Measurements from ENCODE around the gene TCOF1.

TCOF1 gene

DNA sequence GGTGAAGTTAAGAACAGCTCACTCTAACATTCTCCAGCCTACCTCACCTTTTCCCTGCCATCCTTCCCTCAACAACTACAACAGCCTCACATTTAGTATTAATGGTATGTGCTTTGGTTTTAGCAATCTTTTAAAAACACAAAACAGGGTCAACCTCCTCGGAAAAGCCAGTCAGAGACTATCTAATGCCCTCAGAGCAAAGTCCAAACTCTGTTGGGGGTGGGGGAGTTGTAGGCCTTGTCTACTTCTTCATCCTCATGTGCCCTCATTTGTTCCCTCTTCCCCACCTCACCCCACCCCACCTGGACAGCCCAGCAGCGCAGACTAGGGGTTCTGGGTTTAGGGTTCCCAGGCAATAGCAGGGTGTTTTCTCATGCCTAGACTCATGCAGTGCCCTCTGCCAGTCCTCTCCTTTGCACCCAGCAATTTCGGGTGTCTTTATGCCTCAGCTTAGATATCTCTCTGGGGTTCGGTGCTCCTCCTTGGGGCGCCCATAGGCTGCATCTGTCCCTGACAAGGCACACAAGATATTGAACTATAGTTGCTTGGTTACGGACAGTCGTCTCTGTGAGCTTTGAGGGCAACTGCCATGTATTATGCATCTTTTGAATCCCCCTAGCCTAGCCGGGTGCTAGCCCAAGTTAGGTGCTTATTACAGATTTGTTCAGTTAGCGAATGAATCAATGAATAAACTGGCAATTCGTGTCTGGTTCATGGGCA, 762 bp upstream of the TCOF1 start:
- DNase-seq (ENCODE audit: low read depth) = no peak
- TF ChIP-seq, protein P1, sequence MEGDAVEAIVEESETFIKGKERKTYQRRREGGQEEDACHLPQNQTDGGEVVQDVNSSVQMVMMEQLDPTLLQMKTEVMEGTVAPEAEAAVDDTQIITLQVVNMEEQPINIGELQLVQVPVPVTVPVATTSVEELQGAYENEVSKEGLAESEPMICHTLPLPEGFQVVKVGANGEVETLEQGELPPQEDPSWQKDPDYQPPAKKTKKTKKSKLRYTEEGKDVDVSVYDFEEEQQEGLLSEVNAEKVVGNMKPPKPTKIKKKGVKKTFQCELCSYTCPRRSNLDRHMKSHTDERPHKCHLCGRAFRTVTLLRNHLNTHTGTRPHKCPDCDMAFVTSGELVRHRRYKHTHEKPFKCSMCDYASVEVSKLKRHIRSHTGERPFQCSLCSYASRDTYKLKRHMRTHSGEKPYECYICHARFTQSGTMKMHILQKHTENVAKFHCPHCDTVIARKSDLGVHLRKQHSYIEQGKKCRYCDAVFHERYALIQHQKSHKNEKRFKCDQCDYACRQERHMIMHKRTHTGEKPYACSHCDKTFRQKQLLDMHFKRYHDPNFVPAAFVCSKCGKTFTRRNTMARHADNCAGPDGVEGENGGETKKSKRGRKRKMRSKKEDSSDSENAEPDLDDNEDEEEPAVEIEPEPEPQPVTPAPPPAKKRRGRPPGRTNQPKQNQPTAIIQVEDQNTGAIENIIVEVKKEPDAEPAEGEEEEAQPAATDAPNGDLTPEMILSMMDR (IDR thresholded peaks at IDR 0.05; ENCODE audit: control insufficient read depth, extremely low read depth, insufficient read depth) = no peak
- peak overlapping the region; percentile 91 for H3K4me3 ChIP-seq (ENCODE audit: low read depth, low read length)

DNA sequence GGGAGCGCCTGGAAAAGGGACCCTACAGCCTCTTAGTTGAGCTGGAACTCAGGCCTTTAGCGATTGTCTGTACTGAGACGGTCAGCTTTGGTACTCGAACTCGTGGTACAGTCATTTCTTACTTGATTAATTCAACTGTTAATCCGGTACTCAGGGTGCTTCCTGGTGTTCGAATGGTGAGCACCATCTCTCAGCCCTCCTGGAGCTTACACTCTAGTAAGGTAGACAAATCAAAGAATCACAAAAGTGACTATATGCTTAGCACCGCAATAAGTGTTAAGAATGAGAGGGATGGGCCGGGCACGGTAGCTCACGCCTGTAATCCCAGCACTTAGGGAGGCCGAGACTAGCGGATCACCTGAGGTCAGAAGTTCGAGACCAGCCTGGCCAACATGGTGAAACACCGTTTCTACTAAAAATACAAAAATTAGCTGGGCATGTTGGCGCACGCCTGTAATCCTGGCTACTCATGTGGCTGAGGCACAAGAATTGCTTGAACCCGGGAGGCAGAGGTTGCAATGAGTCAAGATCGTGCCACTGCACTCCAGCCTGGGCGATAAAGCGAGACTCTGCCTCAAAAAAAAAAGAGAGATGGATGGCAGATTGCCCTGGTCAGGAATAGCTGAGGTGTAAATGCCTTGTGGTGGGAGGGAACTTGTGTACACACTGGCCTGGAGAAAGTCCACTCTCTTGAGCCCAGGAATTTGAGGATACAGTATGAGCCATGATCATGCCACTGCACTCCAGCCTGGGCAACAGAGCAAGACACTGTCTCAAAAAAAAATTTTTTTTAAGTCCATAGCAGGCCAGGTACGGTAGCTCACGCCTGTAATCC, 981 bp downstream of the TCOF1 start:
- TF ChIP-seq, protein P1 (IDR thresholded peaks at IDR 0.05; ENCODE audit: control insufficient read depth, extremely low read depth, insufficient read depth) = no peak
- no peak for DNase-seq (ENCODE audit: low read depth)
- peak overlapping the region; percentile 91 for H3K4me3 ChIP-seq (ENCODE audit: low read depth, low read length)

DNA sequence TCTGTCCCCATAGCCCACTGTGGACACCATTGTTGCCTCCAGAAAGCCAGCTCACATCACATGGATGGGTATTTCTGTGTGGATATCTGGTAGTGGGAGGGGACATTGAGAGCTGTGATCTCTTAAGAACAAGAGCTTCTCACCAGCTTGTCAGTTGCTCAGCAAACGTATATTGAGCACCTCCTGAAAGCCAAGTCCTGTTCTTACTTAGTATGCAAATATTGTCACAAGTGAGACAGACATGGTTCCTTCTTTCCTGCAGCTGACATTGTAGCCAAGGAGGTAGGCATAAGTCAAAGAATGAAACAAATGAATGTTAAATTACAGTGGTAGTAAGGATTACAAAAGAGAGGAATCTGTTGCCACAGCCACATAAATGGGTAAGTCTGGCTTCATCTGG, 3.8 kb downstream of the TCOF1 start:
- no peak overlapping the region for H3K4me3 ChIP-seq (ENCODE audit: low read depth, low read length)
- TF ChIP-seq, protein P1 (IDR thresholded peaks at IDR 0.05; ENCODE audit: control insufficient read depth, extremely low read depth, insufficient read depth) = no peak
- no peak for DNase-seq (ENCODE audit: low read depth)

DNA sequence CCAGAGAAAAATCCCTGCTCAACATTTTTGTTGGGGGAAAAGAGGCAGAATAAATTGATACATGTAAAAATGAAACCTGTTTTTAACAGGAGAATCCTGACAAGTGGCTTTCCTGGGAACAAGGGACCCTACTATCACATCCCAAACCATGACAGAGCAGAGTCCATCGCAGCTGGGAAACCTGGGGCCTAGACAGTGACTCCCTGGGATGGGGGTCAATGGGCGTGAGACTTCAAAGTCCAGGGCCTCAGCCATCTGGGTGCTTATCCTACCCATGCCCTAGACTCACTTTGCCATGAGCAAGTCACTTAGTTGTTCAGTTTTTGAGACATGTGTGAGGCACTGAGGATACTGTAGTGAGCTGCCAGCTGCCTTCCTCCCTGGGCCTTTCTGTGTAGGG, 5.7 kb downstream of the TCOF1 start:
- no peak overlapping the region for H3K4me3 ChIP-seq (ENCODE audit: low read depth, low read length)
- TF ChIP-seq, protein P1 (IDR thresholded peaks at IDR 0.05; ENCODE audit: control insufficient read depth, extremely low read depth, insufficient read depth) = no peak
- DNase-seq (ENCODE audit: low read depth) = no peak

DNA sequence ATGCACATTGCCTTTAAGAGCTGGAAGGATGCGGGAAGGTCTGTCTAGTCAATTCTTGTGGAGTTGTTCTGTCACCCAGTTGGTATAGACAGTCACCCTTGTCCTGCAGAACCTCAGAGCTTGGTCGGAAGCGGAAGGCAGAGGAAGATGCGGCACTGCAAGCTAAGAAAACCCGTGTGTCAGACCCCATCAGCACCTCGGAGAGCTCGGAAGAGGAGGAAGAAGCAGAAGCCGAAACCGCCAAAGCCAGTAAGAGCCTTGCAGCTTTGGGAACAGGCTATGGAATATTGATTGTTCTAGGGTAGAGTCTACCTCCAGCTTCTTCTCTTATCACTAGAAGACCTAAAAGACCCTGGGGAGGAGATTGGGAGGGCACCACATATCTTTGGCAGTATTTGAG, 6.5 kb downstream of the TCOF1 start:
- TF ChIP-seq, protein P1 (IDR thresholded peaks at IDR 0.05; ENCODE audit: control insufficient read depth, extremely low read depth, insufficient read depth) = no peak
- DNase-seq (ENCODE audit: low read depth) = no peak
- H3K4me3 ChIP-seq (ENCODE audit: low read depth, low read length) = no peak overlapping the region

DNA sequence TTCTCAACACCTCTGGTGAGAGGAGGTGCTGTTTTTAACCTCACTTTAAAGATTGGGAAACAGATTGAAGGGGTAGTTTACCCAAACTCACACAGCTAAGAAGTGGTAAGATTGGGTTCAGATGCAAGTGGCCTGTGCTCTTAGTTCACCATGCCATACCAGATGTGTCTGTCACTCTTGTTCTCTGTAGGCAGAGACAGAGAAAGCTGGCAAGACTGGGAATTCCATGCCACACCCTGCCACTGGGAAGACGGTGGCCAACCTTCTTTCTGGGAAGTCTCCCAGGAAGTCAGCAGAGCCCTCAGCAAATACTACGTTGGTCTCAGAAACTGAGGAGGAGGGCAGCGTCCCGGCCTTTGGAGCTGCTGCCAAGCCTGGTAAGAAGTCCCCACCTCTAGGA, 11.0 kb downstream of the TCOF1 start:
- H3K4me3 ChIP-seq (ENCODE audit: low read depth, low read length) = no peak overlapping the region
- TF ChIP-seq, protein P1 (IDR thresholded peaks at IDR 0.05; ENCODE audit: control insufficient read depth, extremely low read depth, insufficient read depth) = no peak
- DNase-seq (ENCODE audit: low read depth) = no peak

All from LNCaP clone FGC (cell line).